ENCODE measurements around the gene KRTAP5-8. TPM values are rescaled to one million over a fixed set of nuclear protein-coding genes. Genes with fewer than 3 reads are reported as not detected.
"Not testable (repeated sequence)": the region's sequence is repeated elsewhere in the genome, so short reads cannot be mapped to it uniquely, and the experiment has no call there.

Gene KRTAP5-8
- total RNA-seq, 1 experiment from 2014 or later = not detected

DNA sequence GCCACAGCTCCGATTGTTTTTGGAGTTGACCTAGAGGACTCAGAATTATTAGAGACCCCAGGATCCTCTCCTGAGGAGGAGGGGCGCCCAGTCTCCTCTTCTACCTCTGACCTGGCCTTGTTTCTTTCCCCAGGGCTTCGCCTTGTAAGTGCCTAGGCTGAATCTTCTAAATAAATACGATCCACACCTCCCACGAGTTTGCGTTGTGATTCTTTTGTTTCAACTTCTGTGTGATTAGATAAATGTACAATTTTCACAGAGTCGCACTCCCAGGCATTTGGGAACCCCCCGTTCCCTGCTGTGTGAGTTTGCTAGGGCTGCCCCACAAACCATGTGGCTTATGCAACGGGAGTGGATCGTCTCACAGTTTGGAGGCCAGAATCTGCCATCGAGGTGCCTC lies 1.2 kb downstream of the KRTAP5-8 start (continued):
- TF ChIP-seq, protein P1, sequence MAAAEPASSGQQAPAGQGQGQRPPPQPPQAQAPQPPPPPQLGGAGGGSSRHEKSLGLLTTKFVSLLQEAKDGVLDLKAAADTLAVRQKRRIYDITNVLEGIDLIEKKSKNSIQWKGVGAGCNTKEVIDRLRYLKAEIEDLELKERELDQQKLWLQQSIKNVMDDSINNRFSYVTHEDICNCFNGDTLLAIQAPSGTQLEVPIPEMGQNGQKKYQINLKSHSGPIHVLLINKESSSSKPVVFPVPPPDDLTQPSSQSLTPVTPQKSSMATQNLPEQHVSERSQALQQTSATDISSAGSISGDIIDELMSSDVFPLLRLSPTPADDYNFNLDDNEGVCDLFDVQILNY (CRISPR knock-in tag; IDR thresholded peaks at IDR 0.05) = no peak
- no peak for TF ChIP-seq TCF7 (CRISPR knock-in tag; IDR thresholded peaks at IDR 0.05; ENCODE audit: low read depth)
- no peak for TF ChIP-seq ESRRA (CRISPR knock-in tag; IDR thresholded peaks at IDR 0.05; ENCODE audit: borderline replicate concordance)

DNA sequence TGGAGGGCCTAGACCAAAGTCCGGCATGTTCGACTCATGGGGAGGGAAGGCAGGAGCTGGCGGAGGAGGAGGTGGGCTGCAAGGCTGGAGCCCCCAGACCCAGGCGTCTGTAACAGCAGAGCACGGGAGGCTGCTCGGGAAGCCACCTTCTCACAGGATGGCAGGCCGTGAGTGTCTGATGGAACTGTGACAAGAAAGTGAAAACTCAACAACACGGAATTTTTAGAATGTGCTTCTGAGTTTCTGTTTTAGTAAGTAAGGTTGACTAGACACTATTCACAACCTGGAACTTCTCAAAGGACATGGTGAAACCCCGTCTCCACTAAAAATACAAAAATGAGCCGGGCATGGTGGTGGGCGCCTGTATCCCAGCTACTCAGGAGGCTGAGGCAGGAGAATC lies 2.1 kb downstream of the KRTAP5-8 start:
- CTCF ChIA-PET; POLR2A ChIA-PET; H3K27ac Mint-ChIP-seq; ATAC-seq; H3K27me3 Mint-ChIP-seq (ENCODE audit: low read depth); H3K36me3 Mint-ChIP-seq; DNase-seq (ENCODE audit: low spot score); H3K4me3 Mint-ChIP-seq: not testable (repeated sequence)
- peaks cover 14% of the 10 kb centered on the region for H3K9me3 Mint-ChIP-seq
- H3K4me1 Mint-ChIP-seq = peaks cover 12% of the 10 kb centered on the region

DNA sequence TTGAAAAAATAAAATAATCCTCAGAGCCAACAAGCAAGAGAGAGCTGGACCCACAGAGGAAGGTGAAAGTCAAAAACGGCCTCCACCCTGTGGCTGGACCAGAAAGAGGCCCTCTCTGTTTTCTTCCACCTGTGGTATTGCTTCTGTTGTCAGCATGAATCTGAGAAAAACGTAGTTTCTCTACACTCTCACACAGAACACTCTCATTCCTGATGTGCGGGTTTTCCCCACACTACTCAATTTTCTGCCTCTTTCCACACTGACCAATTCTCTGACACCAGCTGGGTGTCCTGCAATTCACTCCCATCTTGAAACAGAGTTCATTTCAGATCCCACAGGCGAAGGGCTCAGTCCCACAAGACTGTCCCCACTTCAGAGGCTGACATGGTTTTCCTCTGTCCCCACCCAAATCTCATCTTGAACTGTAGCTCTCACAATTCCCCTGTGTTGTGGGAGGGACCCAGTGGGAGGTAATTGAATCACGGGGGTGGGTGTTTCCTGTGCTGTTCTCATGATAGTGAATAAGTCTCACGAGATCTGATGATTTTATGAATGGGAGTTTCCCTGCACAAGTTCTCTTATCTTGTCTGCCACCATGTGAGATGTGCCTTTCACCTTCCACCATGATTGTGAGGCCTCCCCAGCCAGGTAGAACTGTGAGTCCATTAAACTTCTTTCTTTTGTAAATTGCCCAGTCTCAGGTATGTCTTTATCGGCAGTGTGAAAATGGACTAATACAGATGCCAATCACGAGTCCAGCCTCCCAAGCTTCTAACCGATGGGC lies 2.9 kb downstream of the KRTAP5-8 start:
- Mint-ChIP-seq H3K4me1 (peaks cover 17% of the 10 kb centered on the region), H3K9me3 (peaks cover 18% of the 10 kb centered on the region)
- H3K27ac Mint-ChIP-seq; H3K4me3 Mint-ChIP-seq; CTCF ChIA-PET; H3K27me3 Mint-ChIP-seq (ENCODE audit: low read depth); DNase-seq (ENCODE audit: low spot score); H3K36me3 Mint-ChIP-seq; POLR2A ChIA-PET; ATAC-seq: not testable (repeated sequence)

DNA sequence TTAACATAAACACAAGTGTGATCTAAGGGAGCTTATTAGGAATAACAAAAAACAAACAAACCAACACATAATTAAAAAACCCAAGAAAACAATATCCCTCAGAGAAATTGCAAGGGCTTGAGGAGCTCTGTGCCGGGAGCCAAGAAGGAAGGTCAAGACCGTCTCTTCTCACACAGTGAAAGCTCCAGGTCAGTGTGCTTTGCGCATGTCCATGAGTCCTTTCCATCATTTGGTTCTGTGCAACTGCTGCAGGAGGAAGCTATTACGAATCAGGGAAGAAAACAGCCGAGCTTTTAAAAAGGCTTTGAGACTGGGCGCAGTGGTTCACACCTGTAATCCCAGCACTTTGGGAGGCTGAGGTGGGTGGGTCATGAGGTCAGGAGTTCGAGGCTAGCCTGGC lies 4.6 kb downstream of the KRTAP5-8 start:
- H3K9me3 Mint-ChIP-seq = peaks cover 27% of the 10 kb centered on the region
- no peak for TF ChIP-seq SMAD3 (CRISPR knock-in tag; IDR thresholded peaks at IDR 0.05; ENCODE audit: borderline replicate concordance)
- TF ChIP-seq ZNF671 (CRISPR knock-in tag; IDR thresholded peaks at IDR 0.05) = no peak
- TF ChIP-seq TP53 (CRISPR knock-in tag; IDR thresholded peaks at IDR 0.05) = no peak
- no peak for TF ChIP-seq RORB (CRISPR knock-in tag; IDR thresholded peaks at IDR 0.05)
- no peak for TF ChIP-seq ZBTB21 (CRISPR knock-in tag; IDR thresholded peaks at IDR 0.05; ENCODE audit: borderline replicate concordance)
- TF ChIP-seq ELF4 (CRISPR knock-in tag; IDR thresholded peaks at IDR 0.05; ENCODE audit: low read depth) = no peak
- no peak for TF ChIP-seq ATF1 (CRISPR knock-in tag; IDR thresholded peaks at IDR 0.05)
- TF ChIP-seq, protein P2, sequence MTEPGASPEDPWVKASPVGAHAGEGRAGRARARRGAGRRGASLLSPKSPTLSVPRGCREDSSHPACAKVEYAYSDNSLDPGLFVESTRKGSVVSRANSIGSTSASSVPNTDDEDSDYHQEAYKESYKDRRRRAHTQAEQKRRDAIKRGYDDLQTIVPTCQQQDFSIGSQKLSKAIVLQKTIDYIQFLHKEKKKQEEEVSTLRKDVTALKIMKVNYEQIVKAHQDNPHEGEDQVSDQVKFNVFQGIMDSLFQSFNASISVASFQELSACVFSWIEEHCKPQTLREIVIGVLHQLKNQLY (CRISPR knock-in tag; IDR thresholded peaks at IDR 0.05) = no peak
- TF ChIP-seq KAT7 (CRISPR knock-in tag; IDR thresholded peaks at IDR 0.05; ENCODE audit: borderline replicate concordance) = no peak
- TF ChIP-seq, protein P3, sequence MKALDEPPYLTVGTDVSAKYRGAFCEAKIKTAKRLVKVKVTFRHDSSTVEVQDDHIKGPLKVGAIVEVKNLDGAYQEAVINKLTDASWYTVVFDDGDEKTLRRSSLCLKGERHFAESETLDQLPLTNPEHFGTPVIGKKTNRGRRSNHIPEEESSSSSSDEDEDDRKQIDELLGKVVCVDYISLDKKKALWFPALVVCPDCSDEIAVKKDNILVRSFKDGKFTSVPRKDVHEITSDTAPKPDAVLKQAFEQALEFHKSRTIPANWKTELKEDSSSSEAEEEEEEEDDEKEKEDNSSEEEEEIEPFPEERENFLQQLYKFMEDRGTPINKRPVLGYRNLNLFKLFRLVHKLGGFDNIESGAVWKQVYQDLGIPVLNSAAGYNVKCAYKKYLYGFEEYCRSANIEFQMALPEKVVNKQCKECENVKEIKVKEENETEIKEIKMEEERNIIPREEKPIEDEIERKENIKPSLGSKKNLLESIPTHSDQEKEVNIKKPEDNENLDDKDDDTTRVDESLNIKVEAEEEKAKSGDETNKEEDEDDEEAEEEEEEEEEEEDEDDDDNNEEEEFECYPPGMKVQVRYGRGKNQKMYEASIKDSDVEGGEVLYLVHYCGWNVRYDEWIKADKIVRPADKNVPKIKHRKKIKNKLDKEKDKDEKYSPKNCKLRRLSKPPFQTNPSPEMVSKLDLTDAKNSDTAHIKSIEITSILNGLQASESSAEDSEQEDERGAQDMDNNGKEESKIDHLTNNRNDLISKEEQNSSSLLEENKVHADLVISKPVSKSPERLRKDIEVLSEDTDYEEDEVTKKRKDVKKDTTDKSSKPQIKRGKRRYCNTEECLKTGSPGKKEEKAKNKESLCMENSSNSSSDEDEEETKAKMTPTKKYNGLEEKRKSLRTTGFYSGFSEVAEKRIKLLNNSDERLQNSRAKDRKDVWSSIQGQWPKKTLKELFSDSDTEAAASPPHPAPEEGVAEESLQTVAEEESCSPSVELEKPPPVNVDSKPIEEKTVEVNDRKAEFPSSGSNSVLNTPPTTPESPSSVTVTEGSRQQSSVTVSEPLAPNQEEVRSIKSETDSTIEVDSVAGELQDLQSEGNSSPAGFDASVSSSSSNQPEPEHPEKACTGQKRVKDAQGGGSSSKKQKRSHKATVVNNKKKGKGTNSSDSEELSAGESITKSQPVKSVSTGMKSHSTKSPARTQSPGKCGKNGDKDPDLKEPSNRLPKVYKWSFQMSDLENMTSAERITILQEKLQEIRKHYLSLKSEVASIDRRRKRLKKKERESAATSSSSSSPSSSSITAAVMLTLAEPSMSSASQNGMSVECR (CRISPR knock-in tag; IDR thresholded peaks at IDR 0.05; ENCODE audit: borderline replicate concordance) = no peak
- TF ChIP-seq, protein P4, sequence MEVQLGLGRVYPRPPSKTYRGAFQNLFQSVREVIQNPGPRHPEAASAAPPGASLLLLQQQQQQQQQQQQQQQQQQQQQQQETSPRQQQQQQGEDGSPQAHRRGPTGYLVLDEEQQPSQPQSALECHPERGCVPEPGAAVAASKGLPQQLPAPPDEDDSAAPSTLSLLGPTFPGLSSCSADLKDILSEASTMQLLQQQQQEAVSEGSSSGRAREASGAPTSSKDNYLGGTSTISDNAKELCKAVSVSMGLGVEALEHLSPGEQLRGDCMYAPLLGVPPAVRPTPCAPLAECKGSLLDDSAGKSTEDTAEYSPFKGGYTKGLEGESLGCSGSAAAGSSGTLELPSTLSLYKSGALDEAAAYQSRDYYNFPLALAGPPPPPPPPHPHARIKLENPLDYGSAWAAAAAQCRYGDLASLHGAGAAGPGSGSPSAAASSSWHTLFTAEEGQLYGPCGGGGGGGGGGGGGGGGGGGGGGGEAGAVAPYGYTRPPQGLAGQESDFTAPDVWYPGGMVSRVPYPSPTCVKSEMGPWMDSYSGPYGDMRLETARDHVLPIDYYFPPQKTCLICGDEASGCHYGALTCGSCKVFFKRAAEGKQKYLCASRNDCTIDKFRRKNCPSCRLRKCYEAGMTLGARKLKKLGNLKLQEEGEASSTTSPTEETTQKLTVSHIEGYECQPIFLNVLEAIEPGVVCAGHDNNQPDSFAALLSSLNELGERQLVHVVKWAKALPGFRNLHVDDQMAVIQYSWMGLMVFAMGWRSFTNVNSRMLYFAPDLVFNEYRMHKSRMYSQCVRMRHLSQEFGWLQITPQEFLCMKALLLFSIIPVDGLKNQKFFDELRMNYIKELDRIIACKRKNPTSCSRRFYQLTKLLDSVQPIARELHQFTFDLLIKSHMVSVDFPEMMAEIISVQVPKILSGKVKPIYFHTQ (CRISPR knock-in tag; IDR thresholded peaks at IDR 0.05) = no peak
- TF ChIP-seq, protein P5, sequence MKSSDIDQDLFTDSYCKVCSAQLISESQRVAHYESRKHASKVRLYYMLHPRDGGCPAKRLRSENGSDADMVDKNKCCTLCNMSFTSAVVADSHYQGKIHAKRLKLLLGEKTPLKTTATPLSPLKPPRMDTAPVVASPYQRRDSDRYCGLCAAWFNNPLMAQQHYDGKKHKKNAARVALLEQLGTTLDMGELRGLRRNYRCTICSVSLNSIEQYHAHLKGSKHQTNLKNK (CRISPR knock-in tag; IDR thresholded peaks at IDR 0.05) = no peak
- TF ChIP-seq FOXJ3 (CRISPR knock-in tag; IDR thresholded peaks at IDR 0.05; ENCODE audit: borderline replicate concordance) = no peak
- TF ChIP-seq, protein P6, sequence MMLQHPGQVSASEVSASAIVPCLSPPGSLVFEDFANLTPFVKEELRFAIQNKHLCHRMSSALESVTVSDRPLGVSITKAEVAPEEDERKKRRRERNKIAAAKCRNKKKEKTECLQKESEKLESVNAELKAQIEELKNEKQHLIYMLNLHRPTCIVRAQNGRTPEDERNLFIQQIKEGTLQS (CRISPR knock-in tag; conservative IDR thresholded peaks at IDR 0.05) = no peak
- H3K27ac Mint-ChIP-seq = no peak overlapping the region
- DNase-seq (ENCODE audit: low spot score) = no peak
- peaks cover 17% of the 10 kb centered on the region for H3K4me1 Mint-ChIP-seq
- ChIA-PET CTCF (interaction anchor here (1.9 kb wide), 1 partner anchor 38 kb away, joined by 9 read pairs; no protein-coding TSS in a partner anchor), POLR2A (interaction anchor here (0.6 kb wide), 2 partner anchors 10 to 628 kb away, joined by 3 to 10 read pairs; no protein-coding TSS in a partner anchor)
- H3K27me3 Mint-ChIP-seq (ENCODE audit: low read depth) = peaks cover 17% of the 10 kb centered on the region
- no peak overlapping the region for H3K4me3 Mint-ChIP-seq
- no peak for ATAC-seq
- H3K36me3 Mint-ChIP-seq = peaks cover 16% of the 10 kb centered on the region
